ENCODE data around the gene CPAMD8.

- no peak for TF ChIP-seq CTCF (IDR thresholded peaks at IDR 0.05)
- TF ChIP-seq POLR2A (IDR thresholded peaks at IDR 0.05) = no peak
Measured at GRCh38 chr19:17021793-17022590, 4.6 kb downstream of the CPAMD8 start.
